GM12864 (cell line): ENCODE measurements around the gene BST1.
"Not testable (repeated sequence)": the region's sequence is repeated elsewhere in the genome, so short reads cannot be mapped to it uniquely, and the experiment has no call there.

Experiments used
- DNase-seq: peaks from one replicate; pipeline ENCODE4 v3.0.0-alpha.2; 2011; ENCODE audit warnings: low read depth
- H3K4me3 ChIP-seq: 2 replicates; pipeline ENCODE4 v1.5.1; 2011; ENCODE audit warnings: mild to moderate bottlenecking, low read depth, low read length, control low read depth
- TF ChIP-seq, protein P1 (sequence below): IDR thresholded peaks from 2 replicates; pipeline ENCODE4 v1.5.1; 2011; ENCODE audit warnings: low read depth, mild to moderate bottlenecking, moderate library complexity, low read length, control low read depth, inconsistent platforms; ENCODE audit errors: missing control alignments

The BST1 gene

DNA sequence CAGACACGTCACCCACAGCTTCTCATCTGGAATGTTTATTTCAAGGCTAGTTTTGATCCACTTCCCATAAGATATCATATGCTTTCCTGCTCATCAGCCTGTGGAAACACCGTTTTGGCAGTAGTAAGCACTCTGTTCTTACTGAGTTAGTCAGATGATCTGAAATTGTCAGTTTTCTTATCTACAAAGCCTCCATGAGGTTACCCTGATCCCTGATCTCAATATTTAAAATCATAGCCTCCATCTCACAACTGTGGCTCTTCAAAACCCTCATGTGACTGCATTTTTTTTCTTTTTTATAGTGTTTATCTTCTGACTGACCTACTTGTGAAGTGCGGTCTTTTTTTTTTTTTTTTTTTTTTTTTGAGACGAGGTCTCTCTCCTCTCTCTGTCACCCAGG, 22.7 kb downstream of the BST1 start:
- DNase-seq = no peak

DNA sequence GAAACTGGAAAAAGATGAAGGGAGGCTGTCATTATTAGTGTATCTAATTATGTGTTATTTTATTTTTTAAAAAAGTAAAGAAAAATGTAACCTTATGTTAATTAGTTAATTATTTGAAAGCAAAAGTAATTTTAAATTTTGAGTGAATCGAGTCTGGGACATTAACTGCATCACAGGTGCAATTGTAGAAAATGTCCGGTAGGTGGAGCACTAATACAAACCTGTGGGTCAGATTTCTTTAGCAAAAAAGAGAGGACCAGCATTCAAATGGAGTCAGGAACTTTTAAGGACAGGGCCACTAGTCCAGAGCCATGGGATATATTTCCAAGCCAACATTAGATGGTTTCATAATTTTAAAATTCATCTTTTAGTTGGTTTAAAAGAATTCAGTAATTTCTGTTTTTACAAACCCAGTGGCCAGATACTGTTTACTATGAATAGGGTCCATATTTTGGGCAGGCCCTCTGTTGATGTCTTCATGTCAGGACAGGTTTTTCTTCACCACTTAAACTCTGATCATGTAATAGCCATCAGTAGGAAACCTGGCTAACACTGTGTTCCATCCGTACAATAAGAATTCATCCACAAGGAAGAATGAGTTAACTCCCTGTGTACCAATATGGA, 27.2 kb downstream of the BST1 start:
- TF ChIP-seq, protein P1, sequence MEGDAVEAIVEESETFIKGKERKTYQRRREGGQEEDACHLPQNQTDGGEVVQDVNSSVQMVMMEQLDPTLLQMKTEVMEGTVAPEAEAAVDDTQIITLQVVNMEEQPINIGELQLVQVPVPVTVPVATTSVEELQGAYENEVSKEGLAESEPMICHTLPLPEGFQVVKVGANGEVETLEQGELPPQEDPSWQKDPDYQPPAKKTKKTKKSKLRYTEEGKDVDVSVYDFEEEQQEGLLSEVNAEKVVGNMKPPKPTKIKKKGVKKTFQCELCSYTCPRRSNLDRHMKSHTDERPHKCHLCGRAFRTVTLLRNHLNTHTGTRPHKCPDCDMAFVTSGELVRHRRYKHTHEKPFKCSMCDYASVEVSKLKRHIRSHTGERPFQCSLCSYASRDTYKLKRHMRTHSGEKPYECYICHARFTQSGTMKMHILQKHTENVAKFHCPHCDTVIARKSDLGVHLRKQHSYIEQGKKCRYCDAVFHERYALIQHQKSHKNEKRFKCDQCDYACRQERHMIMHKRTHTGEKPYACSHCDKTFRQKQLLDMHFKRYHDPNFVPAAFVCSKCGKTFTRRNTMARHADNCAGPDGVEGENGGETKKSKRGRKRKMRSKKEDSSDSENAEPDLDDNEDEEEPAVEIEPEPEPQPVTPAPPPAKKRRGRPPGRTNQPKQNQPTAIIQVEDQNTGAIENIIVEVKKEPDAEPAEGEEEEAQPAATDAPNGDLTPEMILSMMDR = peak; percentile 62
- no peak overlapping the region for H3K4me3 ChIP-seq
- peak; percentile 8 for DNase-seq

More for the DNA sequence above, 22.7 kb downstream of the BST1 start:
- TF ChIP-seq, protein P1 = no peak
- no peak overlapping the region for H3K4me3 ChIP-seq

DNA sequence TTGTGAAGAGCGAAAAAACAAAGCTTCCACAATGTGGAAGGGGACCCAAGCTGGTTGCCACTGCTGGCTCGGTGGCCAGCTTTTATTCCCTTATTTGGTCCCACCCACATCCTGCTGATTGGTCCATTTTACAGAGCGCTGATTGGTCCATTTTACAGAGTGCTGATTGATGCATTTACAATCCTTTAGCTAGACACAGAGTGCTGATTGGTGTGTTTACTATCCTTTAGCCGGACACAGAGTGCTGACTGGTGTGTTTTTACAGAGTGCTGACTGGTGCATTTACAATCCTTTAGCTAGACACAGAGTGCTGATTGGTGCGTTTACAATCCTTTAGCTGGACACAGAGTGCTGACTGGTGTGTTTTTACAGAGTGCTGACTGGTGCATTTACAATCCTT, 30.2 kb downstream of the BST1 start:
- not testable (repeated sequence) for H3K4me3 ChIP-seq

DNA sequence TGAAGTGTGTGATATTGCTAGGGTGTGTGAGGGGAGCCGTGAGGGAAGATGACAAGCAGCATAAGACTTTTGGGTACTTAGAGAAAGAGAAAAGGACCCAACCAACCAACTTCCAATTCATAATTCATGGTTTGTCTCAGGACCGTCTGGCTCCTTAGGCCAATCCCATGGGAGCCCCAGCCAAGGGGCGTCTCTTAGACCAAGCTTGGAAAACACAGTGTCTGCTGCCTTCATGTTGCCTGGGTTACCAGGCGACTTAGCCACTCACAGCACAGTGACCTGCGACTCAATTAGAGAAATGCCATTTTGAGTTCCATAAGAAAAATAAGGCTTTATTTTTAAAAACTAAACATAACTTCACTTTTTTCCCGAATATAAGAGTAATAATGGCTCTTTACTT, 32.7 kb downstream of the BST1 start:
- no peak overlapping the region for H3K4me3 ChIP-seq
- TF ChIP-seq, protein P1 = no peak
- no peak for DNase-seq

More for the DNA sequence above, 30.2 kb downstream of the BST1 start:
- DNase-seq = not testable (repeated sequence)

DNA sequence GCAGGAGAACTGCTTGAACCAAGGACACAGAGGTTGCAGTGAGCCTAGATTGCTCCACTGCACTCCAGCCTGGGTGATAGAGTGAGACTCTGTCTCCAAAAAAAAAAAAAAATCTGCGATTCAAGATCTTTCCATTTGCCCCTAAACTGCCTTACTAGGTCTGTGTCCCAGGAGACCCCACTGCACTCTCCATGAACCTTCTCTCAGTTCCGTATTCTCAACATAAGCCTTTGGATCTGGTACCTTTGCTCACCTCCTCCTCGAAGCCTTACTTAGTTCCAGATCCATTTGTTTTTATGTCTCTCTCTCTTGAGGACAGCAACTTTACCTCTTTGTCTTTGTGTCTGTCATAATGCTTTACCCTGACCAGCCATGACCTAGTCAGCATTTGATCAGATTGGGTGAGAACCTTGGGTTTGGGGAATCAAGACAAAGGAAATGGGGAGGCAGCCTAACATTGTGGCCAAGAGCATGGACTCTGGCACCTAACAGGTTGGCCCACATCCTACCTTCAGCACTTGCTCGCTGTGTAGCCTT, 33.7 kb downstream of the BST1 start:
- H3K4me3 ChIP-seq = no peak overlapping the region
- no peak for DNase-seq
- TF ChIP-seq, protein P1 = no peak

DNA sequence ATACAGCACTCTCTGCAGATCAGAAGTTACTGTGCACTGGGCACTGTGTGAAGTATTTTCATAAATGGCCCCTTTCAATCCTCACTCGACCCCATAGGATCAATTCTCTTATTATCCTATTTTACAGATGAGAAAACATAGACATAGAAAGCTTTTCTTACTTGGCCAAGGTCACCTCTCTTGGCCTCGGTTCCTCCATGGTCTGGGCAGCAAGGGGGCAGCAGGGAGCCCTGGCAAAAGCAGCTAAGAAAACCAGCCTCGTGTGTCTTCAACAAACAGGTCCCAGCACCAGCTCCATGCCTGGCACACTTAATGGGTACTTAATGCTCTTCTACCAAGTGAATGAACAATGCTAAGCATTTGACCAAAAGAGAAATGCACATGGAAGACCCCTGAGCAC, 34.4 kb downstream of the BST1 start:
- DNase-seq = no peak
- TF ChIP-seq, protein P1 = peak; percentile 16
- no peak overlapping the region for H3K4me3 ChIP-seq

DNA sequence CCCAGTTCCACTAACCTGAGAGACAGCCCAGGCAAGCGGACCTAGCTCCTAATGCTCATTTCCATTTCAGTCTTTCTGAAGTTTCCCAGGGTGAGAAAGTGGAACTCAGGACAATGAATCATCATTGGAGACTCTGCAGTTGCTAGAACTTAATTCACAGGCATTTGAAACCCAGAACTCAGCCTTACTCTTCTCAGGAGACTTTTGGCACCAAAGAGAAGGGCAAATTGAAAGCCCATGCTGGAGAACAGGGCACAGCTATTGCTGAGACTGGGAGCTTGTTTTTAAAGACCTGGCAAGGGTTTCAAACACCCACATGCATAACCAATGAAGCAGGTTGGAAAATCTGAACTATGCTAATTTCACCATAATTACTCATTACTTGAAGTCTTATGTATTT, 36.0 kb downstream of the BST1 start:
- DNase-seq = no peak
- TF ChIP-seq, protein P1 = no peak
- no peak overlapping the region for H3K4me3 ChIP-seq
